Measurements from ENCODE around the gene STAT5B. TPM values are rescaled to one million over a fixed set of nuclear protein-coding genes. Genes with fewer than 3 reads are reported as not detected.
"Not testable (repeated sequence)": the region's sequence is repeated elsewhere in the genome, so short reads cannot be mapped to it uniquely, and the experiment has no call there.

Gene STAT5B
- total RNA-seq, 2 donors from 2014 or later, result 42.4 to 46.2 TPM

DNA sequence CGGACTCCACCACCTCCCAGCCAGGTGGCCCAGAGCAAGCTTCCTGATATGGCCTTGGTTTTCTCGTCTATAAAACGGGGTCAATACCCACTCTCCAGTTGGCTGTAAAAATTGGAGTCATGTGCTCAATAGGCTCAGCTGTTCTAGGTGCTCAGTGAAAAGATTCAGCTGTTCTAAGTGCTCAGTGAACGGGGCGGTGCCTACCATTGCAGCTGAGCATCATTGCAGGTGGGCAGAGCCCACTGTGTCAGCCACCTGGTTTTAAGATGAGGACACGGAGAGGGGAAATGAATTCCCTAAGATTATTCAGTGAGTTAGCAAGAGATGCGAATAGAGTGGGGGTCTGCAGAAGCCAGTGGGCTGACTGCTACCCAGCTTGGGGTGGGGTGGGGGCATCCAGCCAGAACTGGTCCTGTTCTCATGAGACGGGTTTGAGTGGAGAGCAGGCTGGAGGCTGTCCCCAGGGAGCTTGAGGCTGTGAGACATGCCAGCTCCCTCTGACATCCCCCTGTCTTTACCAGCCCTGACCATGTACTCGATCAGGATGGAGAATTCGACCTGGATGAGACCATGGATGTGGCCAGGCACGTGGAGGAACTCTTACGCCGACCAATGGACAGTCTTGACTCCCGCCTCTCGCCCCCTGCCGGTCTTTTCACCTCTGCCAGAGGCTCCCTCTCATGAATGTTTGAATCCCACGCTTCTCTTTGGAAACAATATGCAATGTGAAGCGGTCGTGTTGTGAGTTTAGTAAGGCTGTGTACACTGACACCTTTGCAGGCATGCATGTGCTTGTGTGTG lies 34.0 kb upstream of the STAT5B start:
- intact Hi-C loops (cut with DNase I), result loop anchor here in 1 of 2 donors (10.0 kb wide), 1 partner anchor 205 kb away; no protein-coding TSS in a partner anchor
- ATAC-seq (no peak), DNase-seq (peak; percentile 3)

DNA sequence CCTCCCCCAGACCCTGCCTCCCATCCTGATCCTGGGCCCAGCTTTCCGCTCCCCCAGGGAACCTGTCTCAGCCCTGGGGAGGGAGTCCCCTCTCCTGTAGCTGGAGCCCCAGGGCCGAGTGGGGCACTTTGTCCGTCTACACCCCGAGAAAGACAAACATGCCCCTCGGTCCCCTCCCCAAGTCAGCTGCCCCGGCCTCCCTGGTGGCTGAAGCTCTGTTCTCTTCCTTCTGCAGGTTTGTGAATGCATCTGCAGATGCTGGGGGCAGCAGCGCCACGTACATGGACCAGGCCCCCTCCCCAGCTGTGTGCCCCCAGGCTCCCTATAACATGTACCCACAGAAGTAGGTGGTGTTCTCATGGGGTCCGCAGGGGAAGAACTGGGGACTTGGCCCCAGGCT lies 33.0 kb upstream of the STAT5B start:
- DNase-seq, result no peak
- intact Hi-C loops (cut with DNase I), result no loop called here
- no peak for ATAC-seq

DNA sequence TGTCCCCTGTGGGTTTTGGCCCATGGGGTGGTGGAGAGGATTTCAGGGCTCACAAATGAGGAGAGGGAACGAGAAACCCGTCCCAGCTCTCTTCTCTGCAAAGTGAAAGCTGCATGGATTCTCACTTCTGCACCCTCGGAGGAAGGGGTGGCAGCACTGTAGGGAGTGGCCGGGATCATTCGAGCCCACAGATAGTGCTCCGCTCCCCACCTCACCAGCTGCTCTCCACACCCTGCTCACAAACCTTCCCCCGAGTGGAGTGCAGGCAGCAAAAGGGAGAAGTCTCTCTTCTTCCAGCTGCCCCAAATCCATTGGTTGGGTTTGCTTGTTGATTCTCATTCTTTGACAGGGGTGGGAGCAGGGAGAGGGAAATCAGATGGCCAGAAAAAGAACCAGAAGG lies 32.3 kb upstream of the STAT5B start:
- intact Hi-C loops (cut with DNase I), result no loop called here
- no peak for DNase-seq

DNA sequence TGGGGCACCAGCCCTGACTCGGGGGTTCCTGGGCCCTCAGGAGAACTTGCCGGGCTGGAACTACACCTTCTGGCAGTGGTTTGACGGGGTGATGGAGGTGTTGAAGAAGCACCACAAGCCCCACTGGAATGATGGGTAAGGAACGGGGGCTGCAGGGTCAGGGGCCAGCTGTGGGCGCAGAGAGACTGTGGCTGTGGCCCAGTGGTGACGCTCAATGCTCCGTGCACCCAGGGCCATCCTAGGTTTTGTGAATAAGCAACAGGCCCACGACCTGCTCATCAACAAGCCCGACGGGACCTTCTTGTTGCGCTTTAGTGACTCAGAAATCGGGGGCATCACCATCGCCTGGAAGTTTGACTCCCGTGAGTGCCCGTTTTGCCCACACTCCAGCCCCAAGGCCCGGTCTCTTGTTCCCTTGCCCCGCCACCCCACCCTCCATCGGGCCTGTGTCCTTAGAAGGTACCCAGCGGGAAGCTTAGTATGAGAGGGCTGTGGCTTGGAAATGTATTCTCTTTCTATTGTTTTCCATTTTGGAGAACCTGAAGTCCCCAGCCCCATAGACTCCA lies 31.3 kb upstream of the STAT5B start:
- ATAC-seq, result no peak
- intact Hi-C loops (cut with DNase I), result no loop called here
- DNase-seq, result no peak

More for the DNA sequence above, 32.3 kb upstream of the STAT5B start:
- no peak for ATAC-seq

DNA sequence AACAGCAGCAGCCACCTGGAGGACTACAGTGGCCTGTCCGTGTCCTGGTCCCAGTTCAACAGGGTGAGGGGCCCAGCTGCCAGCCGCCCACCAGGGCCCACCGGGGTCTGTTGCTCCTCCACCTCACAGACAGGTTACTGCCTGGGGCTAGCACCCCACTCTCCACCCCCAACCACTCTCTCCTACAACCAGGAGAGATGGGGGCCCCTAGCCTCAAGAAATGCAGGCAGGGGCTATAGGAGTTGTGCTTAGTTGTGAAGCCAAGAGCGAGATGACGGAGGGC lies 30.1 kb upstream of the STAT5B start:
- DNase-seq, result no peak
- intact Hi-C loops (cut with DNase I), result no loop called here
- ATAC-seq, result no peak

DNA sequence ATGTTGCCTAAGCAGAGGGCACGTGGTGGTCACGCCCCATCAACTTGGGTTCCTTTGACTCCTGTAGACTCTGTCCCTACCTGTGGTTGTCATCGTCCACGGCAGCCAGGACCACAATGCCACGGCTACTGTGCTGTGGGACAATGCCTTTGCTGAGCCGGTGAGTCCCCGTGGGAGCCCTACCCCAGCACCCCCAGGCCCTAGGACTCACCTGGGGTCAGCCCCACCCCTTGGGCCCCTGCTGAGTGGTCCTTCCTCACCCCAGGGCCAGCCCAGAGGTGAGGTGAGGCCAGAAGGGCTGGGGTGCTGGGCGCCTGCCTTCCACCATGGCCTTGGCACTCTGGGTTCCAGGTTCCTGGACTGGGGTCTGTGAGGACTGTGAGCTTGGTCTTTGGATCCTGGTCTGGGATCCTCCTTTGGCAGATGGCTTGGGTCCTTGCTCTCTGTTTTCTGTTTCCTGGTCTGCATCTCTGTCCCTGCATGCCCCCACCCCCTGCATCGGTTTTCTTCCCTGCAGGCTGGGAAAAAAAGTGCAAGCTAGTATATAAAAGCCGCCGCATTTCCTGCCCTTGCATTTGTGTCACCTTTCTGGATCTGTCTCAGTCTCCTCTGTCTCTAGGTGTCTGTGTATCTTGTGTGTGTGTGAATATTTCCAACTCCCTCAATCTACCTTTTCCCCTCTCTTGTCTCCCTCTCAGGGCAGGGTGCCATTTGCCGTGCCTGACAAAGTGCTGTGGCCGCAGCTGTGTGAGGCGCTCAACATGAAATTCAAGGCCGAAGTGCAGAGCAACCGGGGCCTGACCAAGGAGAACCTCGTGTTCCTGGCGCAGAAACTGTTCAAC lies 29.6 kb upstream of the STAT5B start:
- intact Hi-C loops (cut with DNase I), result no loop called here
- DNase-seq (no peak), ATAC-seq (no peak)

DNA sequence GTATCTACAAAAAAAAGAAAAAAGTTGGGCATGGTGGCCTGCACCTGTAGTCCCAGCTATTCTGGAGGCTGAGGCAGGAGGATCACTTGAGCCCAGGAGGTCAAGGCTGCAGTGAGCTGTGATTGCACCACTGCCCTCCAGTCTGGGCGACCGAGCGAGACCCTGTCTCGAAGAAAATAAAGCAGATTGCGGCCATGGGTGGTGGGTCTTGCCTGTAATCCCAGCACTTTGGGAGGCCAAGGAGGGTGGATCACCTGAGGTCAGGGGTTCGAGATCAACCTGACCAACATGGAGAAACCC lies 28.8 kb upstream of the STAT5B start:
- DNase-seq; intact Hi-C loops (cut with DNase I); ATAC-seq: not testable (repeated sequence)

DNA sequence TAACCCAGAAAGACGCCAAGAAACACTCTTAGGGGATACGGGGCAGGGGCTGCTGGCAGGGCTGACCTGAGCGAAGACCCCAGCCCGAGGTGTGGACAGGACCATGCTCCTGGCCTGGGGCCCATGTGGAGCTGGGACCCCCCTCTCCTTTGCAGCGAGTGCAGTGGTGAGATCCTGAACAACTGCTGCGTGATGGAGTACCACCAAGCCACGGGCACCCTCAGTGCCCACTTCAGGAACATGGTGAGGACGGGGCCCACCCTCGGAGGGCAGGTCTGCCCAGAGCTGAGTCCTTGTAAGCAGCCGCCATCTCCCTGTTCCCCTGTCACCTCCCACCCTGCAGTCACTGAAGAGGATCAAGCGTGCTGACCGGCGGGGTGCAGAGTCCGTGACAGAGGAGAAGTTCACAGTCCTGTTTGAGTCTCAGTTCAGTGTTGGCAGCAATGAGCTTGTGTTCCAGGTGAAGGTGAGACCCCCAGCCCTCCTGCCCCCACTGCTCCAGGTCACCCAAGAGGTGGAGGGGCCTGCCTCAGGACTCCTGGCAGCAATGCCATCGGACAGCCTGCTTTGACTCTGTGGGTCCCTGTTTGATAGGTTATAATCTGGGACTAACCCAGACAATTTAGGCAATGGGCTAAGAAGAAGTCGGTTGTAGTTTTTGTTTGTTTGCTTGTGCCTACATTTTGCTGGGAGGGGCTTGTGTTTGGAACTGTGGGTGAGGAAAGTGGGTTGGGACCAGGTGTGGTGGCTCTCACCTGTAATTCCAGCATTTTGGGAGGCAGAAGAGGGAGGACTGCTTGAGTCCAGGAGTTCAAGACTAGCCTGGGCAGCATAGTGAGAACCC lies 28.2 kb upstream of the STAT5B start:
- intact Hi-C loops (cut with DNase I), result no loop called here
- ATAC-seq (no peak), DNase-seq (no peak)

DNA sequence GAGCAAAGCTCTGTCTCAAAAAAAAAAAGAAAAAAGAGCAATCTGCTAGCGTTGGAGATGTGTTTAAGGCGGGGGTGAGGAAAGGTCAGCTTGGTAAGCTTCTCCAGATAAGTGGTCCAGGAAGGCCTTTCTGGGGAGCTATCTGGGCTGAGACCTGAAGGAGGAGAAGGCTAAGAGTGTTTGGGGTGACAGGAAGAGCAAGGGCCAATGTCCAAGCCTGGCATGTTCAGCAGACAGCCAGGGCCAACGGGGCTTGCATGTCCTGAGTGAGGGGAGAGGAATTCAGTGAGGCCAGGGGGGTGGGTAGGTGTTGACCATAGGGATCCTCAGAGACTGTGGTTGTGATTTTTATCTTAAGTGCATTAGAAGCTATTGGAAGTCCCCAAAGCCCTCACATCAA lies 27.5 kb upstream of the STAT5B start:
- ATAC-seq (no peak), DNase-seq (no peak)
- intact Hi-C loops (cut with DNase I), result no loop called here

DNA sequence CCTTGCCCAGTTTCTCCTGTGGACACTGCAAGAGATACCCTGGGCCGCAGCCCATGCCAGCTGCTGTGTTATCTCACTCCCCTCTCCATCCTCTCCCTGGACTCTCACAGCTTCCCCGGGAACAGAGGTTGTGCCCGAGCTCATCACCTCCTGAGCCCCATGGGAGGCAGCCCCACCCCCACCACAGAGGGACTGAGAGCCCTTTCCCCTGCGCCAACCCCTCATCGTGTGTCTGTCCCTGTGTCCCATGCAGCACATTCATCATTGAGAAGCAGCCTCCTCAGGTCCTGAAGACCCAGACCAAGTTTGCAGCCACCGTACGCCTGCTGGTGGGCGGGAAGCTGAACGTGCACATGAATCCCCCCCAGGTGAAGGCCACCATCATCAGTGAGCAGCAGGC lies 24.8 kb upstream of the STAT5B start:
- intact Hi-C loops (cut with DNase I), result no loop called here
- DNase-seq (no peak), ATAC-seq (no peak)

DNA sequence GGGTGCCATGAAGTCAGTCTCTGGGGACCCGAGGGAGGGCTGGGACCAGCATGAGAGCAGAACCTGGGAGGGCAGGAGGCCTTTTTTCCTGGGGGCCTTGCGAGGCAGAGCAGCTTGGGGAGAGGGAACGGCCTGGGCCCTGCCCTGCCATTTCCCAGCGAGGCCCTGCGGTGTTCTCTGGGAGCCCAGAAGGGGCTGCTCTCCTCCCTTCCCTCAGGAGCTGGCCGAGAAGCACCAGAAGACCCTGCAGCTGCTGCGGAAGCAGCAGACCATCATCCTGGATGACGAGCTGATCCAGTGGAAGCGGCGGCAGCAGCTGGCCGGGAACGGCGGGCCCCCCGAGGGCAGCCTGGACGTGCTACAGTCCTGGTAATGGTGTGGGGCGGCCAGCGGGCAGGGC lies 23.7 kb upstream of the STAT5B start:
- ATAC-seq; intact Hi-C loops (cut with DNase I); DNase-seq: not testable (repeated sequence)

DNA sequence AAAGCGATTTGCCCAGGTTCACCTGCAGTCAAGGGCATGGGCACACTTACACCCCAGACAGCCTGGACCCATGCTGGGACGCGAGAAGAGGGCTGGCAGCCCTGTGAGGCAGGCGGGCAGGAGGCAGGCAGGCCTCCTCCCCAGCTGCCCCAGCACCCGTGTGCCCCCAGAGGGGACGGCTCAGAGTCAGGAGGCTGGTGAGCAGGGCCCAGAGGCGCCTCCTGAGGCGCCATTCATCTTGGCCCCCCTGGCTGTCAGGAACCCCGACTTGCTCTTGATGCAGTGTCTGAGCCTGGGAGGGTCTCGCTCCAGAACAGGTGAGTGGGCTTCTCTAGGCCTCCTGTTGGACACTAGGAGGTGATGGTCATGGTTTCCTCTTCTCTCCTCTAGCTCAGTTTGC lies 23.2 kb upstream of the STAT5B start:
- intact Hi-C loops (cut with DNase I); DNase-seq: not testable (repeated sequence)

DNA sequence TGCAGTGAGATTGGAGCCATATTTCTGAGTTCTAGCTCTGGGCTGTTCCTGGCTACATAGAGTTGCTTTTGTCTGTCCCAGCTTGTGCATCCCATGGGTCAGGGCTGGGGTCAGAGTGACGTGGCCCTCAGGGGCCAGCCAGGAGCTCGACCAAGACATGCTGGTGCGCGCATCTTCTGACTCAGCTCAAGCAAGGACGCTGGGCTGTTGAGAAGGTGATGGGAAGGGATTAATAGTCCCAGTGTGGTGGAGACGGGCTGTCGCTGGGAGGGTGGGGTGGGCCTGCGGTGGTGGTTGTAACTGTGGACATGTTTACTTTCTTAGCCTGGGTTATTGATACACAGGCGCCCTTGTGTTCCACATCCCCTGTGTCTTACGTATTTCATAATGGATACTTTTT lies 21.6 kb upstream of the STAT5B start:
- ATAC-seq; DNase-seq; intact Hi-C loops (cut with DNase I): not testable (repeated sequence)

More for the DNA sequence above, 23.2 kb upstream of the STAT5B start:
- ATAC-seq, result not testable (repeated sequence)

DNA sequence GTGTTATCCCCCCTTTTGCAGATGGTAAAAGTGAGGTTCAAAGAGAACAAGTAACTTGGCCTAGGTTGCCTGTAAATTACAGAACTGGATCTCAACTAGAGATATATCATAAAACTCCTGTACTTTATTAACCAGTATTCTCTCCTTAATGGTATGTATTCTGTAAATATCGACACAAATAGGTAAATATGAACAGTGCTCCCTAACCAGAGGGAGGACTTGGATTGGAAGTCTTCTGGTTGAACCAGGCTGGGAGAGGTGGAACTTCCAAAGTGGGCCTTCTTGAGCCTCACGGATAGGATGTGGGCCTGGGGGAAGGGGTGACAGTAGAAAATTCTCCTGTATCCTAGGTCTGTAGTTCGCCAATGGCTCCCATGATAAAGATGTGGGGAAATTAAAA lies 19.8 kb upstream of the STAT5B start:
- no peak for DNase-seq
- intact Hi-C loops (cut with DNase I), result no loop called here
- ATAC-seq, result no peak

DNA sequence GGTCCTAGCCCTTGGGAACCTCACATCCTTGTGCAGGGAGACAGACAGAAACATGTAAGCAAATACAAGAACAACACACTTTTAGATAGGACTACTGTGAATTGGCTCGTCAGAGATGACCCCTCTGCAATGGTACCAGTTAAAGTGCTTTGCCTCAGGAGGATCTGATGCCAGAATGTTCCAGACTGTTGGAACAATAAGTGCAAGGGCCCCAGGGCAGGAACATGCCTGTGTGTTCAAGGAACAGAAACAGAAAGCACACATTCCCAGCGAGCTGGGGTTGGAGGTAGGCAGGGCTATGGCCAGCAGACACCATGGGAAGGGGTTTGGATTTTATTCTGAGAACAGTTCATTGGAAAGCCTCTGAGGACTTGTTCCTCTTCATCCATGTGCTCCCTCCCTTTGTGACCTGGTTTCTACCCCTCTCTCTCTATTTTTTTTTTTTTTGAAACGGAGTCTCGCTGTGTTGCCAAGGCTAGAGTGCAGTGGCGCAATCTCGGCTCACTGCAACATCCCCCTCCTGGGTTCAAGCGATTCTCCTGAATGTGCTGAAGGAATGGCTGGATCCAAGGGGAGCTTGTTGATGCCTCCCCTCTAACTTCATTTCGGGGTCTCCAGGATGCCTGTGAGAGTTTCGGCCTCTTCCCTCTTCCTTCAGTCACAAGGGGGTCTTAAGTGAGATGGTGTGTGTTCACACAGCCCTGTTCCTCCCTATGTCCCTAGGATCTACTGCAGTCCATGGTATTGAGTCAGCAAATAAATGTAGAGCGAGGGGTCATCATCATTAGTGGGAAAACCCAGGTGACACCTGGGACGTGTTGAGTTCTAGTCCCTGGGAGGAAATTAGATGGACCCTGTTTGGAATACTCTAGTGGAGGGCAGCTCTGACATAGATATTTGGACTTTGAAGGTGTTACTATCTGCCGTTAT lies 18.5 kb upstream of the STAT5B start:
- intact Hi-C loops (cut with DNase I), result no loop called here
- ATAC-seq (peak in 1 of 2 donors; percentile 43), DNase-seq (no peak)

DNA sequence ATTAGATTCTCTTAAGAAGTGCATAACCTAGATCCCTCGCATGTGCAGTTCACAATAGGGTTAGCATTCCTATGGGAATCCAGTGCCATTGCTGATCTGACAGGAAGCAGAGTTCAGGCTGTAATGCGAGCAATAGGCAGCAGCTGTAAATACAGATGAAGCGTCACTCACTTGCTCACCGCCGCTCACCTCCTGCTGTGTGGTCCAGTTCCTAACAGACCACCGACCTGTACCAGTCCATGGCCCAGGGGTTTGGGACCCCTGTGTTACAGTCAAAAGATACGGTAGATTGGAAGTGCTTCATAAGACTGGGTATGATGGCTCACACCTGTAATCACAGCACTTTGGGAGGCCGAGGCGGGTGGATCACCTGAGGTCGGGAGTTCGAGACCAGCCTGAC lies 14.9 kb upstream of the STAT5B start:
- DNase-seq (no peak), ATAC-seq (no peak)
- intact Hi-C loops (cut with DNase I), result no loop called here

DNA sequence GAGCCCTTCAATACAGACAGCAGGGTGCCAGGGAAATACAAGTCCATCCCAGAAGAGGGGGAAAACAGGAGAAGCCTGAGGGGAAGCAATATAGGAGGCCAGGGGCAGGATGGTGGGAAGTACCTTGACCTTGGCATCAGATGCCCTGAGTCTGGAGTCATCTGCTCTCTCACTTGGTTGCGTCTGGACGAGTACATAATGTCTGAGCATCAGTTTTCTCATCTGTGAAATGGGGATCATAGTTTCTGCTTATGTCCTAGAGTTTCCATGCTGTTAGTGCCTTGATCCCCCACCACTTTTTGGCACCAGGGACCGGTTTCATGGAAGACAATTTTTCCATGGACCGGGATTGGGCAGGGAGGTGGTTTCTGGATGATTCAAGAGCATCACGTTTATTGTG lies 14.4 kb upstream of the STAT5B start:
- DNase-seq (no peak), ATAC-seq (no peak)
- intact Hi-C loops (cut with DNase I), result no loop called here

DNA sequence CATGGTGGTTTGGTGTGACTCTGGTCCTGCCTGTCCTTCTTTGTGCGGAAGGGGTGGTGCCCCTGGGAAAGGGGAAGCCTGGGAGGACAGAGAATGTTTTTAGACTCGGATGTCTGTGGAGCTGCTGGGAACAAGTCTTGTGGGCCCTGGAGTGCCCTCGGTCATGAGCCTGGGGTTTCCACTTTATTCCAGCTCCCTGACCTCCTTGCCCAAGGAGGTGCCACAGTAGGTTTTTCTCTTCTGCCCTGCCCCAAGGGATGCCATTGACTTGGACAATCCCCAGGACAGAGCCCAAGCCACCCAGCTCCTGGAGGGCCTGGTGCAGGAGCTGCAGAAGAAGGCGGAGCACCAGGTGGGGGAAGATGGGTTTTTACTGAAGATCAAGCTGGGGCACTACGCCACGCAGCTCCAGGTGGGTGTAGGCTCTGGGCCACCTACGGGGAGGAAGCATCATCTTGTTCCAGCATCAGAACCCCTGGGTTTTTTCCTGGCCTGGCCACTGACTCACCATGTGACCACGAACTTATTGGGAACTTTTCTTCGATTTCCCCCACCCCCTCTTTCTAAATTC lies 13.5 kb upstream of the STAT5B start:
- intact Hi-C loops (cut with DNase I), result no loop called here
- DNase-seq (no peak), ATAC-seq (no peak)
